Epithelial cell of proximal tubule (primary cell): ENCODE results near the gene SHROOM3. TPM values are rescaled to one million over a fixed set of nuclear protein-coding genes. Genes with fewer than 3 reads are reported as not detected.

Source experiments
- DNase-seq: peaks from one replicate; pipeline ENCODE4 v3.0.0-alpha.2; 2011; ENCODE audit warnings: low read depth
- H3K4me3 ChIP-seq: 2 replicates; pipeline ENCODE4 v1.5.1; 2011; ENCODE audit warnings: low read depth, mild to moderate bottlenecking, low read length
- CTCF ChIP-seq: conservative IDR thresholded peaks from 2 replicates; pipeline ENCODE4 v1.5.1; 2012; ENCODE audit warnings: low read depth, mild to moderate bottlenecking, low read length
- total RNA-seq: library from RNA; depleted of rRNA; stranded (reverse); fragments of >200 nt; gene quantifications from 2 replicates; pipeline ENCODE4 v1.2.3, GENCODE V29; 2015

The SHROOM3 gene
- total RNA-seq, 1 donor from 2014 or later = 109 TPM

GRCh38 chr4:76616526-76616925 is 181.5 kb downstream of the SHROOM3 start:
- no peak for DNase-seq
- no peak for TF ChIP-seq CTCF
- H3K4me3 ChIP-seq = no peak overlapping the region

DNA sequence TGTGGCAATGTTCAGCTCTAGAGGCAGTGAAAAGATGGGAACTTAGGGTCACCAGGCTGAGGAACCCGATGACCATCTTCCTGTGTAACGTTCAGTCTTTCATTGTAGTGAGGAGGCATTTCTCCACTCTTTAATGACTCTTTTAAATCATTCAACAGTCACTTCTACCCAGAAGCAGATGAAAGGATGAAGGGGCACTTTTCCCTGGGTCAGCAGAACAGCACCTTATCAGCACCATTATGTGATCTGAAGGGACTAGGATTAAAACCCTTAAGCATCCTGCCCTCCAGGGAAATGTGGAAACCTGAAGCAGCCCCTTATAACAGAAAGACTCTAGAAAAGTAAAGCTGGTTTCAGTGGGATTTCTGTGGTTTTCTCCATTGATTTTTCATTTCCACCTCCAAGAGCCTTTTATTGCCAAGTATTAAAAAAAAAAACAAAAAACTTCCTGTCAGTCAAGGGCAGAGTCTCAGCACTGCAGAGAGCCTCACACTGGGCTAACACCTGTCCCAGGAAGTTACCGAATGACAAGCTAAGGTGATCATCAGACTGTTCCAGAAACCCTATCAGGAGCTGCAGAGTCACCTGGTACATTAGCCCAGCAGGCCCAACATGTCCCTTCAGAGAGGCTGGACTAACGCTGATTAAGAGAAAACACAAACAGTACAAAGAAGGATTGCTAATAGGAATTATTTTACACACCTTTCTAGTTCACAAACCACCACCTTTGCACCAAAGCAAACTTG is 185.9 kb downstream of the SHROOM3 start:
- no peak overlapping the region for H3K4me3 ChIP-seq
- no peak for DNase-seq
- TF ChIP-seq CTCF = no peak

DNA sequence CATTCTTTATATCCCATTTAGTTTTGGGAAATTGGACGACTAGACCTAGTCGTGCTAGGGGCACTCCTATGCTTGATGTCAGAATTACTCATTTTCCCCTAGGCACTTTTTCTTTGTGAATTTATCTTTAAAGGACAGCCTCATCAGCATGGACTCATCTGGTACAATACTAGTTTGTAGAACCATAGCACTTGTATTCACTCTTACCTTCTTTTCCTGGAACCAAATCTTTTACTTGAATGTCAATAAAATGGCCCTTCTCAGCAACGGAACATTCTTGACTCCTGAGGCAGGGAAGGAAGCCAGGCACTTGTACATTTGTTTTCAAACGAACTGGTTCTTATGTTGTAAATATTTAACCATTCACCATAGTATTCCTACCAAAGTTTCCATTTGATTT is 187.1 kb downstream of the SHROOM3 start:
- no peak overlapping the region for H3K4me3 ChIP-seq
- DNase-seq = no peak
- no peak for TF ChIP-seq CTCF

DNA sequence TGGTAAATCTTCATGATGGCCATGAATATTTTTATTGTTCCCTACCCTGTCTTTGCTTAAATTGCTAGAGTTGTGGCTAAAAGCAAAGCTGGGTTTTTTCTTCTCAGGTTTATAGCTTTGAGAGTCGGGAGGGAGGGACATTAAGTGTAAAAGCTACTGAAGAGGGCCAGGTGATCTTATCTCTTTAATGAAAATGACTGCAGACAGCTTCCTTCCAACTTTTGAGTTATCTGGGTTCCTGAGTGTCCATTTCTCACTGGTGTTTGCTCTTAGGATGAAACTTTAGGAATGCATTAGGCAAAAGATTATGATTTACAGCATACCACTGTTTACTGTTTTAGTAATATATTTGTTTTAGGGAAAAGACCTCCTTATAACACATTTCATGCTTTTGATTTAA is 187.7 kb downstream of the SHROOM3 start:
- no peak for DNase-seq
- TF ChIP-seq CTCF = no peak
- H3K4me3 ChIP-seq = no peak overlapping the region

DNA sequence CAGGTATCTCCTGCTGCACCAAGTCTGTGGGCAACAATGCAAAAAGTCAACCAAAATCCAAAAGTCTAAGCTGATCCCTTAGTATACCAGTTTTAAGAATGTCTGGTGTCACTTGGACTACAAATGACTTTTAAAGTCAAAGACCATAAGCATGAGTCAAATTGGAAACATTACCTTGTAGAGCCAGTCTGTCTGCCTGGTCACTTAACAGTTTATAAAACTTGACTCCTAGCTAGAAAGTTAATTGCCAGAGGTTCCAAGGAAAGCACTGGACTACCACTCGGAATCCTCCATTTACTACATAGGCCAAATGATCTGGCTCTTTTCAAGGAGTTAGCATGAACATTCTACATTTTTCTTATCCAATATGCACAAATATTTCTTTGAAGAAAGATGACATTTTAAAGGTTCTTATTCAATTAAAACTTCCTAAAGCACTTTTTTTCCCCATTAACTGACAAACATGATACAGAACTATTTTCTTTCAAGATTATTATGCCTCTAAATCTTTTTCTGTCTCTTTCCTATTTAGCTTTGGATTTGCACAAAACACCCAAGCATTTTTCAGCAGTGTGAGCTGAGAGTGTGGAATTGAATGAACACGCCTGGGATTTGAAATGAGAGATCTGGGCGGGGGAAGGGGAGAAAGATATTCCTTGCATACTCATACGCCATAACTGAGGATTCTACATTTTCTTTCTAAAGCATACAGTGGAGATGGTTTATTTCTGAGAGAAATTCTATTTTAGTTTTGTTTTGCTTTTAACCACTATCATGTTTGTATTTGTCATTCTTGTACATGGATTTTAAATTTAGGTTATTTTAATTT is 188.4 kb downstream of the SHROOM3 start:
- no peak for TF ChIP-seq CTCF
- no peak for DNase-seq
- no peak overlapping the region for H3K4me3 ChIP-seq

- TF ChIP-seq CTCF = no peak
- peak; percentile 96 for DNase-seq
- peak overlapping the region; percentile 17 for H3K4me3 ChIP-seq
Observed at GRCh38 chr4:76624241-76624681, 189.2 kb downstream of the SHROOM3 start.
